SK-N-SH treated with all-trans-retinoic acid at 6 μM for 48 hours (cell line): ENCODE data around the gene DLG2.

Experiments used
- PPARA ChIP-seq: fragments of 250-450 bp; sonication (Bioruptor Pico); IDR thresholded peaks from 2 replicates; pipeline ENCODE4 v1.5.0; 2020; ENCODE audit warnings: mild to moderate bottlenecking, borderline replicate concordance
- TOX ChIP-seq: fragments of 250-450 bp; sonication (Bioruptor Pico); IDR thresholded peaks from 2 replicates; pipeline ENCODE4 v1.8.0; 2021; ENCODE audit warnings: mild to moderate bottlenecking, moderate library complexity, borderline replicate concordance
- ZNF565 ChIP-seq: fragments of 450-650 bp; formaldehyde crosslinking; conservative IDR thresholded peaks from 2 replicates; pipeline ENCODE4 v1.5.0; 2020; ENCODE audit warnings: low read depth, mild to moderate bottlenecking, moderate library complexity

DNA sequence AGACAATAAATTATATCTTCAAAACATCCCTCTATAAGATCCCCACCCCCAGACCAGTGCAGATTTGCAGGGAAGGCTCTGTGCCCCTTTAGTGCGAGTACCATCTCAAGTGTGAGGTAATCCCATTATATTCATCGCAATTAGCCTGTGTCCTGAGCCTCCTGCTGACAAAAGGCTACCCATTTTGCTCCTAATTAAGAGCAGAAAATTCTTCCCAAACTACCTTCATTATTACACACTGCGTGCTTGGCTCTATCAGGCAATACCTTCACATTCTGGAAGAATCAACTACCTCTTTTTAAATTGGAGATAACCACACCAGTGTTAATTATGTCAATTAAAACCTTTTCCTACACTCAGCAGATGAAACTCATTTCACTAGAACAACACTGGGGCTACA lies 1207.5 kb downstream of the DLG2 start:
- TF ChIP-seq PPARA (CRISPR knock-in tag) (no peak), ZNF565 (CRISPR knock-in tag) (no peak), TOX (no peak)
